ENCODE data around the gene KCNK18.

The KCNK18 gene

GRCh38 chr10:117242463-117242832 lies 45.2 kb downstream of the KCNK18 start:
- H3K4me1 ChIP-seq (ENCODE audit: insufficient read depth, low read length), result no peaks in the 10 kb centered on the region
- H3K9ac ChIP-seq (ENCODE audit: low read depth, low read length), result no peak overlapping the region
- no peaks in the 10 kb centered on the region for H3K9me3 ChIP-seq (ENCODE audit: control insufficient read depth, insufficient read depth, low read length)
- no peaks in the 10 kb centered on the region for H3K36me3 ChIP-seq (ENCODE audit: insufficient read depth, low read length)

- Histone ChIP-seq H3K4me1 (ENCODE audit: insufficient read depth, low read length) (no peaks in the 10 kb centered on the region), H3K36me3 (ENCODE audit: insufficient read depth, low read length) (no peaks in the 10 kb centered on the region), H3K9ac (ENCODE audit: low read depth, low read length) (no peak overlapping the region), H3K9me3 (ENCODE audit: control insufficient read depth, insufficient read depth, low read length) (no peaks in the 10 kb centered on the region)
Observed at GRCh38 chr10:117246997-117247671, 49.8 kb downstream of the KCNK18 start.

- Histone ChIP-seq H3K9ac (ENCODE audit: low read depth, low read length) (no peak overlapping the region), H3K36me3 (ENCODE audit: insufficient read depth, low read length) (no peaks in the 10 kb centered on the region), H3K9me3 (ENCODE audit: control insufficient read depth, insufficient read depth, low read length) (no peaks in the 10 kb centered on the region)
Observed at GRCh38 chr10:117248750-117249465, 51.6 kb downstream of the KCNK18 start.

GRCh38 chr10:117249493-117250093 lies 52.3 kb downstream of the KCNK18 start:
- no peak overlapping the region for H3K9ac ChIP-seq (ENCODE audit: low read depth, low read length)
- no peaks in the 10 kb centered on the region for H3K9me3 ChIP-seq (ENCODE audit: control insufficient read depth, insufficient read depth, low read length)

More at GRCh38 chr10:117248750-117249465, 51.6 kb downstream of the KCNK18 start:
- H3K4me1 ChIP-seq (ENCODE audit: insufficient read depth, low read length), result no peaks in the 10 kb centered on the region

GRCh38 chr10:117250411-117250810 lies 53.1 kb downstream of the KCNK18 start:
- Histone ChIP-seq H3K9ac (ENCODE audit: low read depth, low read length) (no peak overlapping the region), H3K9me3 (ENCODE audit: control insufficient read depth, insufficient read depth, low read length) (no peaks in the 10 kb centered on the region), H3K36me3 (ENCODE audit: insufficient read depth, low read length) (no peaks in the 10 kb centered on the region)

More at GRCh38 chr10:117249493-117250093, 52.3 kb downstream of the KCNK18 start:
- H3K4me1 ChIP-seq (ENCODE audit: insufficient read depth, low read length), result peaks cover 4% of the 10 kb centered on the region; the same call in 1 of the 2 replicates
- no peaks in the 10 kb centered on the region for H3K36me3 ChIP-seq (ENCODE audit: insufficient read depth, low read length)

GRCh38 chr10:117253908-117254307 lies 56.6 kb downstream of the KCNK18 start:
- no peak overlapping the region for H3K9ac ChIP-seq (ENCODE audit: low read depth, low read length)
- no peaks in the 10 kb centered on the region for H3K36me3 ChIP-seq (ENCODE audit: insufficient read depth, low read length)
- H3K9me3 ChIP-seq (ENCODE audit: control insufficient read depth, insufficient read depth, low read length), result no peaks in the 10 kb centered on the region
- peaks cover 4% of the 10 kb centered on the region; the same call in 1 of the 2 replicates for H3K4me1 ChIP-seq (ENCODE audit: insufficient read depth, low read length)

More at GRCh38 chr10:117250411-117250810, 53.1 kb downstream of the KCNK18 start:
- H3K4me1 ChIP-seq (ENCODE audit: insufficient read depth, low read length), result peaks cover 4% of the 10 kb centered on the region; the same call in 1 of the 2 replicates

- Histone ChIP-seq H3K36me3 (ENCODE audit: insufficient read depth, low read length) (no peaks in the 10 kb centered on the region), H3K9me3 (ENCODE audit: control insufficient read depth, insufficient read depth, low read length) (no peaks in the 10 kb centered on the region), H3K9ac (ENCODE audit: low read depth, low read length) (no peak overlapping the region), H3K4me1 (ENCODE audit: insufficient read depth, low read length) (peaks cover 4% of the 10 kb centered on the region; the same call in 1 of the 2 replicates)
Observed at GRCh38 chr10:117254338-117254737, 57.0 kb downstream of the KCNK18 start.

GRCh38 chr10:117254774-117255735 lies 57.8 kb downstream of the KCNK18 start:
- Histone ChIP-seq H3K4me1 (ENCODE audit: insufficient read depth, low read length) (peaks cover 11% of the 10 kb centered on the region; the same call in 1 of the 2 replicates), H3K36me3 (ENCODE audit: insufficient read depth, low read length) (no peaks in the 10 kb centered on the region), H3K9ac (ENCODE audit: low read depth, low read length) (no peak overlapping the region), H3K9me3 (ENCODE audit: control insufficient read depth, insufficient read depth, low read length) (no peaks in the 10 kb centered on the region)

- H3K9ac ChIP-seq (ENCODE audit: low read depth, low read length), result no peak overlapping the region
- H3K4me1 ChIP-seq (ENCODE audit: insufficient read depth, low read length), result peaks cover 11% of the 10 kb centered on the region
- H3K9me3 ChIP-seq (ENCODE audit: control insufficient read depth, insufficient read depth, low read length), result no peaks in the 10 kb centered on the region
- H3K36me3 ChIP-seq (ENCODE audit: insufficient read depth, low read length), result no peaks in the 10 kb centered on the region
Observed at GRCh38 chr10:117255835-117256460, 58.7 kb downstream of the KCNK18 start.

- H3K9me3 ChIP-seq (ENCODE audit: control insufficient read depth, insufficient read depth, low read length), result no peaks in the 10 kb centered on the region
Observed at GRCh38 chr10:117256910-117257309, 59.6 kb downstream of the KCNK18 start.

GRCh38 chr10:117257721-117258120 lies 60.4 kb downstream of the KCNK18 start:
- peaks cover 11% of the 10 kb centered on the region for H3K4me1 ChIP-seq (ENCODE audit: insufficient read depth, low read length)
- no peak overlapping the region for H3K9ac ChIP-seq (ENCODE audit: low read depth, low read length)
- H3K9me3 ChIP-seq (ENCODE audit: control insufficient read depth, insufficient read depth, low read length), result no peaks in the 10 kb centered on the region
- H3K36me3 ChIP-seq (ENCODE audit: insufficient read depth, low read length), result no peaks in the 10 kb centered on the region

More at GRCh38 chr10:117256910-117257309, 59.6 kb downstream of the KCNK18 start:
- Histone ChIP-seq H3K36me3 (ENCODE audit: insufficient read depth, low read length) (no peaks in the 10 kb centered on the region), H3K4me1 (ENCODE audit: insufficient read depth, low read length) (peaks cover 11% of the 10 kb centered on the region), H3K9ac (ENCODE audit: low read depth, low read length) (no peak overlapping the region)

GRCh38 chr10:117259279-117259678 lies 62.0 kb downstream of the KCNK18 start:
- H3K36me3 ChIP-seq (ENCODE audit: insufficient read depth, low read length), result no peaks in the 10 kb centered on the region
- no peak overlapping the region for H3K9ac ChIP-seq (ENCODE audit: low read depth, low read length)
- H3K4me1 ChIP-seq (ENCODE audit: insufficient read depth, low read length), result peaks cover 8% of the 10 kb centered on the region
- H3K9me3 ChIP-seq (ENCODE audit: control insufficient read depth, insufficient read depth, low read length), result no peaks in the 10 kb centered on the region

Data from ES-I3 (cell line).